HG02588 (cell line): ENCODE results near the gene GMIP.

Experiments used
- ATAC-seq: cut with Tn5 transposase; IDR thresholded peaks from one replicate; pipeline ENCODE4 v1.9.1; 2021; ENCODE audit warnings: mild to moderate bottlenecking, moderate library complexity; ENCODE audit not compliant: unreplicated experiment

The GMIP gene

GRCh38 chr19:19661141-19661674 lies 17.8 kb upstream of the GMIP start:
- no peak for ATAC-seq

DNA sequence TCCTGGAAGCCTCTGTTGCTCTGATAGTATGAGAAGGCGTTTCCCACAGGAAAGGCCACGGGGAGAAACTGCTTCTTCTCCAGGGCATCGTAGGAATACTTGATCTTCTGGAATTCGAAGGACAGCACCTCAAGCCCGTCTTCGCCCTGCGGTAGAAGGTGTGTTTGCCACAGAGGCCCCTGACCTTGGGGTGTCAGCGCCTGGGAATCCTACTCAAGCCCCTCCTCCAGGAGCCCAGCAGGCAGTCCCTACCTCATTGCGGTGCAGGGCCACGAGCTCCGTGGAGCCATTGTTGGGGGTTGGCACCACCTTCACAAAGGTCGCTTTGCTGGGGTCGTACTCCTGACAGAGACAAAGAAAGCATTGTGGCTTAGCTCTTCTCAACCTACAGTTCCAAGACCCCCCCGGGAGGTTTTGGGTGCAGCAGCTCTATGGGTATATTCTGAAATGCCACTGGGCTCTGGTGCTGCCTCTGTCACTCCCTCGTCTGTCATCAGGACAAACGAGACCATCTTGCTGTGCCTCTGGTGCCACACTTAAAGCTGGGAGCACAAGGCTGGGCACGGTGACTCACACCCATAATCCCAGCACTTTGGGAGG lies 16.3 kb upstream of the GMIP start:
- ATAC-seq: no peak

DNA sequence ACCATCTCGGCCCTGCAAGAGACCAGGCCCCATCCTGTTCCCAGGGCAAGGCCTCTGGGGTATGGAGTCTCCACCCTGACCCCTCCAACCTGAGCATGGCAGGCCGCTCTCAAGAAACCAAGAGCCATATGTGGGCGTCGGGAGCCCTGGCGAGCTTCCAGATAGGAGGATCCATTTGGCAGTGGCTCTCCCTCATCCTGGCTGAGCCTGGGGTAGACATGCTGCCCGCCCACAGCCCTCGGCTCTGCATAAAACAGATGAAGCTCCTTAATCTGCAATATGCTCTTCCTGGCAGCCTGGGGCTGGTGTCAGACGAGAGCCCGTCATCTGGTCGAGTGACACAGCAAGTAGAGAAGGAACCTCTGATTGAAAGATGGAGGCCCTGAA lies 13.9 kb upstream of the GMIP start:
- ATAC-seq: no peak

- ATAC-seq: no peak
Measured at GRCh38 chr19:19656451-19657396, 13.3 kb upstream of the GMIP start.

GRCh38 chr19:19655641-19656343 lies 12.3 kb upstream of the GMIP start:
- no peak for ATAC-seq

GRCh38 chr19:19655051-19655594 lies 11.7 kb upstream of the GMIP start:
- ATAC-seq: no peak

GRCh38 chr19:19654441-19654840 lies 11.0 kb upstream of the GMIP start:
- ATAC-seq: no peak

- no peak for ATAC-seq
Measured at GRCh38 chr19:19653597-19654147, 10.2 kb upstream of the GMIP start.

GRCh38 chr19:19652482-19653295 lies 9.2 kb upstream of the GMIP start:
- no peak for ATAC-seq

- ATAC-seq: no peak
Measured at GRCh38 chr19:19651076-19651475, 7.6 kb upstream of the GMIP start.

- no peak for ATAC-seq
Measured at GRCh38 chr19:19650331-19650730, 6.9 kb upstream of the GMIP start.

DNA sequence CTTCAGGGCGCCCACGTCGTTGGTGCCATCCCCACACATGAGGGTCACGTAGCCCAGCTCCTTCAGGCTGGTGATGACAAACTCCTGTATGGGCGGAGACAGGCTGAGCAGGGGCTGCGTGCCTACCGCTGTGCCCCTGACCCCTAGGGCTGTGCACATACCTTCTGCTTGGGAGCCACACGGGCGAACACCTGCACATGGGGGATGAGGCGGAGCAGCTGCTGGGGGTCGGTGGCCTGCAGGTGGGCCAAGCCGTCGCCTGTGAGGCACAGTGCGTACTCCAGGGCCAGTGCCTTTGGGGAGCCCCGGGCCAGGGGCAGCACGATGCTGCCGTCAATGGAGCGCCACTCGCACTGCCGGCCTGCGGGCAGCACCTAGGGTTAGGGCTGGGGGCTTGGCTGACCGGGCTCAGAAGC lies 6.1 kb upstream of the GMIP start:
- ATAC-seq: no peak

GRCh38 chr19:19649155-19649554 lies 5.7 kb upstream of the GMIP start:
- no peak for ATAC-seq

- no peak for ATAC-seq
Measured at GRCh38 chr19:19647037-19647835, 3.8 kb upstream of the GMIP start.

- no peak for ATAC-seq
Measured at GRCh38 chr19:19645233-19645870, 1.9 kb upstream of the GMIP start.

DNA sequence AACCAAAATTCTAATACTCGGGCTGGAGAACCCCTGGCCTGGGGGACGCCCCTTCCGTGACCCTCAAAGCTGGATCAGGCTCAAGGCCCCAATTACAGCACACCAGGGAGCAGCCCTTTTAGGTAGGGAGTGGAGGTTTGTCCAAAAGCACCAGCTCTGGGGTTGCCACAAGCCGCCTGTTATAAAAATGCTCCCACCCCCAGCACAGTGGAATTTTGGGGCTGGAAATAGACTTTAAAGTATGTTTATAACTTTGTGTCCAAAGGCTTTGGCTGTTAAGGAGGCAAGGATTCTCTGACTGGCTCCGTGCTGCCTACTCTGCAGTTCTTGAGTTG lies 564 bp upstream of the GMIP start:
- no peak for ATAC-seq

GRCh38 chr19:19642506-19643157 lies 825 bp downstream of the GMIP start:
- no peak for ATAC-seq

GRCh38 chr19:19637523-19638251 lies 5.8 kb downstream of the GMIP start:
- no peak for ATAC-seq
